HEK293 (cell line): ENCODE measurements around the gene PDE8B.

Source experiments
- CTCF ChIA-PET: fragments of 350-600 bp; formaldehyde crosslinking; extraction: SDS; loops from one replicate; lab custom pipeline; 2021; ENCODE audit warnings: antibody characterized with exemption; lab: Yijun Ruan, JAX
- POLR2A ChIA-PET: fragments of 300-600 bp; formaldehyde crosslinking; extraction: SDS; loops from one replicate; lab custom pipeline; 2020; ENCODE audit warnings: antibody characterized with exemption, inconsistent platforms; lab: Yijun Ruan, JAX
- H3K27ac ChIP-seq: fragments of 200-500 bp; sonication (Bioruptor generic); 2 replicates; pipeline ENCODE4 v1.5.1; 2014; ENCODE audit warnings: low read depth, low read length, control low read depth, inconsistent platforms; ENCODE audit errors: extremely low read depth
- H3K36me3 ChIP-seq, 2 experiments: fragments of 200-500 bp in 1 of 2; sonication (Bioruptor generic) in 1 of 2; 1 replicate in 1 of 2; 2 replicates in 1 of 2; pipeline ENCODE4 v1.5.1; 2014 to 2017; ENCODE audit warnings: inconsistent platforms in 2 of 2, low read length in 2 of 2; ENCODE audit not compliant: control insufficient read depth in 2 of 2, insufficient read depth in 1 of 2
- H3K4me1 ChIP-seq: fragments of 200-500 bp; sonication (Bioruptor generic); 2 replicates; pipeline ENCODE4 v1.5.1; 2014; ENCODE audit warnings: mild to moderate bottlenecking, low read length, inconsistent platforms; ENCODE audit not compliant: control insufficient read depth, insufficient read depth
- H3K4me3 ChIP-seq: 2 replicates; pipeline ENCODE4 v1.5.1; 2011; ENCODE audit warnings: low read depth, mild to moderate bottlenecking, control low read depth, low read length, moderate library complexity
- H3K9me3 ChIP-seq: fragments of 200-500 bp; sonication (Bioruptor generic); 2 replicates; pipeline ENCODE4 v1.5.1; 2014; ENCODE audit warnings: low read depth, low read length, inconsistent platforms; ENCODE audit not compliant: control insufficient read depth, insufficient read depth
- GLI2 ChIP-seq: fragments of 450-650 bp; formaldehyde crosslinking; IDR thresholded peaks from 2 replicates; pipeline ENCODE4; 2017; ENCODE audit warnings: missing biosample characterization, missing genetic modification characterization, low read depth, borderline replicate concordance
- ZBTB20 ChIP-seq: fragments of 450-650 bp; formaldehyde crosslinking; IDR thresholded peaks from 2 replicates; pipeline ENCODE4 v1.5.1; 2016; ENCODE audit warnings: missing biosample characterization, missing genetic modification characterization
- ZFP3 ChIP-seq: fragments of 450-650 bp; formaldehyde crosslinking; IDR thresholded peaks from 2 replicates; pipeline ENCODE4 v1.5.1; 2016; ENCODE audit warnings: low read depth, missing biosample characterization, missing genetic modification characterization
- ZNF148 ChIP-seq: fragments of 450-650 bp; formaldehyde crosslinking; IDR thresholded peaks from 2 replicates; pipeline ENCODE4 v1.5.0; 2017; ENCODE audit warnings: missing biosample characterization, missing genetic modification characterization, borderline replicate concordance
- ZNF214 ChIP-seq: fragments of 450-650 bp; formaldehyde crosslinking; IDR thresholded peaks from 2 replicates; pipeline ENCODE4 v1.5.1; 2017; ENCODE audit warnings: missing biosample characterization, mild to moderate bottlenecking, missing genetic modification characterization, borderline replicate concordance
- ZNF362 ChIP-seq: fragments of 450-650 bp; formaldehyde crosslinking; IDR thresholded peaks from 2 replicates; pipeline ENCODE4 v1.5.1; 2016; ENCODE audit warnings: missing biosample characterization, missing genetic modification characterization
- ZNF530 ChIP-seq: fragments of 450-650 bp; formaldehyde crosslinking; IDR thresholded peaks from 2 replicates; pipeline ENCODE4 v1.5.1; 2016; ENCODE audit warnings: low read depth, missing biosample characterization, missing genetic modification characterization
- ZNF658 ChIP-seq: fragments of 450-650 bp; formaldehyde crosslinking; IDR thresholded peaks from 2 replicates; pipeline ENCODE4; 2016; ENCODE audit warnings: missing biosample characterization, missing genetic modification characterization
- ZNF664 ChIP-seq: fragments of 450-650 bp; formaldehyde crosslinking; IDR thresholded peaks from 2 replicates; pipeline ENCODE4 v1.5.1; 2016; ENCODE audit warnings: missing biosample characterization, missing genetic modification characterization
- ZNF791 ChIP-seq: fragments of 450-650 bp; formaldehyde crosslinking; IDR thresholded peaks from 2 replicates; pipeline ENCODE4 v1.5.1; 2016; ENCODE audit warnings: missing biosample characterization, missing genetic modification characterization
- TF ChIP-seq, protein P1 (sequence below): fragments of 450-650 bp; formaldehyde crosslinking; IDR thresholded peaks from 2 replicates; pipeline ENCODE4 v1.5.1; 2017; ENCODE audit warnings: missing biosample characterization, missing genetic modification characterization
- TF ChIP-seq, protein P2 (sequence below): fragments of 450-650 bp; formaldehyde crosslinking; IDR thresholded peaks from 2 replicates; pipeline ENCODE4 v1.5.1; 2016; ENCODE audit warnings: missing biosample characterization, missing genetic modification characterization
- TF ChIP-seq, protein P3 (sequence below): fragments of 450-650 bp; formaldehyde crosslinking; IDR thresholded peaks from 2 replicates; pipeline ENCODE4 v1.5.1; 2016; ENCODE audit warnings: missing biosample characterization, missing genetic modification characterization
- TF ChIP-seq, protein P4 (sequence below): fragments of 450-650 bp; IDR thresholded peaks from 2 replicates; pipeline ENCODE4 v1.5.1; 2018; ENCODE audit warnings: missing biosample characterization, mild to moderate bottlenecking, missing genetic modification characterization
- TF ChIP-seq, protein P5 (sequence below): fragments of 450-650 bp; formaldehyde crosslinking; IDR thresholded peaks from 2 replicates; pipeline ENCODE4 v1.5.1; 2016; ENCODE audit warnings: missing biosample characterization, missing genetic modification characterization, borderline replicate concordance
- TF ChIP-seq, protein P6 (sequence below): fragments of 450-650 bp; formaldehyde crosslinking; IDR thresholded peaks from 2 replicates; pipeline ENCODE4 v1.5.1; 2016; ENCODE audit warnings: missing biosample characterization, missing genetic modification characterization

The PDE8B gene

DNA sequence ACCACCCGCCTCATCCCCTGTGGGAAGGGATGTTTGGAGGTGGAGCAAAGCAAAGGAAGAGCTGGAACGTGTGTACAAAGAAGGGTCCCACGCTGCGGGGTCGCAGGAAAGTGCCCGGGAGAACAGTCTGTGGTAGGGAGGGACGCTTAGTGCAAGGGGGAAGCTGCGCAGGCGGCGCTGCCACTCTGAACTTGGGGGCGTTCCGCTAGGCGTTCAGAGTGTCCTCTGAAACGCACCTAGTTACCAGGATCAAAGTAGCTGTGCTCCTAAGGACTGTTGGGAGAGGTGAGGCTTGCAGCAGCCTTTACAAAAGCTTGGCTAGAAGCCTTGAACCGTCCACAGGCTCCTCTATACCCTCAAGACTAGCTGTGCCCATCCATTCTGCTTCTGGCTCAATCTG is 29.3 kb upstream of the PDE8B start:
- Histone ChIP-seq H3K9me3 (no peaks in the 10 kb centered on the region), H3K4me3 (no peak overlapping the region)
- no peak for TF ChIP-seq ZNF658 (tag by site-specific recombination)
- TF ChIP-seq ZNF664 (tag by site-specific recombination), result no peak
- no peak for TF ChIP-seq ZFP3 (tag by site-specific recombination)
- no peak for TF ChIP-seq GLI2 (tag by site-specific recombination)
- TF ChIP-seq, protein P1, sequence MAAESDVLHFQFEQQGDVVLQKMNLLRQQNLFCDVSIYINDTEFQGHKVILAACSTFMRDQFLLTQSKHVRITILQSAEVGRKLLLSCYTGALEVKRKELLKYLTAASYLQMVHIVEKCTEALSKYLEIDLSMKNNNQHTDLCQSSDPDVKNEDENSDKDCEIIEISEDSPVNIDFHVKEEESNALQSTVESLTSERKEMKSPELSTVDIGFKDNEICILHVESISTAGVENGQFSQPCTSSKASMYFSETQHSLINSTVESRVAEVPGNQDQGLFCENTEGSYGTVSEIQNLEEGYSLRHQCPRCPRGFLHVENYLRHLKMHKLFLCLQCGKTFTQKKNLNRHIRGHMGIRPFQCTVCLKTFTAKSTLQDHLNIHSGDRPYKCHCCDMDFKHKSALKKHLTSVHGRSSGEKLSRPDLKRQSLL, result no peak
- TF ChIP-seq, protein P2, sequence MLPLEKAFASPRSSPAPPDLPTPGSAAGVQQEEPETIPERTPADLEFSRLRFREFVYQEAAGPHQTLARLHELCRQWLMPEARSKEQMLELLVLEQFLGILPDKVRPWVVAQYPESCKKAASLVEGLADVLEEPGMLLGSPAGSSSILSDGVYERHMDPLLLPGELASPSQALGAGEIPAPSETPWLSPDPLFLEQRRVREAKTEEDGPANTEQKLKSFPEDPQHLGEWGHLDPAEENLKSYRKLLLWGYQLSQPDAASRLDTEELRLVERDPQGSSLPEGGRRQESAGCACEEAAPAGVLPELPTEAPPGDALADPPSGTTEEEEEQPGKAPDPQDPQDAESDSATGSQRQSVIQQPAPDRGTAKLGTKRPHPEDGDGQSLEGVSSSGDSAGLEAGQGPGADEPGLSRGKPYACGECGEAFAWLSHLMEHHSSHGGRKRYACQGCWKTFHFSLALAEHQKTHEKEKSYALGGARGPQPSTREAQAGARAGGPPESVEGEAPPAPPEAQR (tag by site-specific recombination), result no peak
- TF ChIP-seq ZNF791 (tag by site-specific recombination), result no peak
- TF ChIP-seq, protein P3, sequence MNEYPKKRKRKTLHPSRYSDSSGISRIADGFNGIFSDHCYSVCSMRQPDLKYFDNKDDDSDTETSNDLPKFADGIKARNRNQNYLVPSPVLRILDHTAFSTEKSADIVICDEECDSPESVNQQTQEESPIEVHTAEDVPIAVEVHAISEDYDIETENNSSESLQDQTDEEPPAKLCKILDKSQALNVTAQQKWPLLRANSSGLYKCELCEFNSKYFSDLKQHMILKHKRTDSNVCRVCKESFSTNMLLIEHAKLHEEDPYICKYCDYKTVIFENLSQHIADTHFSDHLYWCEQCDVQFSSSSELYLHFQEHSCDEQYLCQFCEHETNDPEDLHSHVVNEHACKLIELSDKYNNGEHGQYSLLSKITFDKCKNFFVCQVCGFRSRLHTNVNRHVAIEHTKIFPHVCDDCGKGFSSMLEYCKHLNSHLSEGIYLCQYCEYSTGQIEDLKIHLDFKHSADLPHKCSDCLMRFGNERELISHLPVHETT (tag by site-specific recombination), result no peak
- no peak for TF ChIP-seq ZNF530 (tag by site-specific recombination)
- TF ChIP-seq, protein P4, sequence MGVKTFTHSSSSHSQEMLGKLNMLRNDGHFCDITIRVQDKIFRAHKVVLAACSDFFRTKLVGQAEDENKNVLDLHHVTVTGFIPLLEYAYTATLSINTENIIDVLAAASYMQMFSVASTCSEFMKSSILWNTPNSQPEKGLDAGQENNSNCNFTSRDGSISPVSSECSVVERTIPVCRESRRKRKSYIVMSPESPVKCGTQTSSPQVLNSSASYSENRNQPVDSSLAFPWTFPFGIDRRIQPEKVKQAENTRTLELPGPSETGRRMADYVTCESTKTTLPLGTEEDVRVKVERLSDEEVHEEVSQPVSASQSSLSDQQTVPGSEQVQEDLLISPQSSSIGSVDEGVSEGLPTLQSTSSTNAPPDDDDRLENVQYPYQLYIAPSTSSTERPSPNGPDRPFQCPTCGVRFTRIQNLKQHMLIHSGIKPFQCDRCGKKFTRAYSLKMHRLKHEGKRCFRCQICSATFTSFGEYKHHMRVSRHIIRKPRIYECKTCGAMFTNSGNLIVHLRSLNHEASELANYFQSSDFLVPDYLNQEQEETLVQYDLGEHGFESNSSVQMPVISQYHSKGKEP, result no peak
- no peak for TF ChIP-seq ZNF362
- TF ChIP-seq, protein P5, sequence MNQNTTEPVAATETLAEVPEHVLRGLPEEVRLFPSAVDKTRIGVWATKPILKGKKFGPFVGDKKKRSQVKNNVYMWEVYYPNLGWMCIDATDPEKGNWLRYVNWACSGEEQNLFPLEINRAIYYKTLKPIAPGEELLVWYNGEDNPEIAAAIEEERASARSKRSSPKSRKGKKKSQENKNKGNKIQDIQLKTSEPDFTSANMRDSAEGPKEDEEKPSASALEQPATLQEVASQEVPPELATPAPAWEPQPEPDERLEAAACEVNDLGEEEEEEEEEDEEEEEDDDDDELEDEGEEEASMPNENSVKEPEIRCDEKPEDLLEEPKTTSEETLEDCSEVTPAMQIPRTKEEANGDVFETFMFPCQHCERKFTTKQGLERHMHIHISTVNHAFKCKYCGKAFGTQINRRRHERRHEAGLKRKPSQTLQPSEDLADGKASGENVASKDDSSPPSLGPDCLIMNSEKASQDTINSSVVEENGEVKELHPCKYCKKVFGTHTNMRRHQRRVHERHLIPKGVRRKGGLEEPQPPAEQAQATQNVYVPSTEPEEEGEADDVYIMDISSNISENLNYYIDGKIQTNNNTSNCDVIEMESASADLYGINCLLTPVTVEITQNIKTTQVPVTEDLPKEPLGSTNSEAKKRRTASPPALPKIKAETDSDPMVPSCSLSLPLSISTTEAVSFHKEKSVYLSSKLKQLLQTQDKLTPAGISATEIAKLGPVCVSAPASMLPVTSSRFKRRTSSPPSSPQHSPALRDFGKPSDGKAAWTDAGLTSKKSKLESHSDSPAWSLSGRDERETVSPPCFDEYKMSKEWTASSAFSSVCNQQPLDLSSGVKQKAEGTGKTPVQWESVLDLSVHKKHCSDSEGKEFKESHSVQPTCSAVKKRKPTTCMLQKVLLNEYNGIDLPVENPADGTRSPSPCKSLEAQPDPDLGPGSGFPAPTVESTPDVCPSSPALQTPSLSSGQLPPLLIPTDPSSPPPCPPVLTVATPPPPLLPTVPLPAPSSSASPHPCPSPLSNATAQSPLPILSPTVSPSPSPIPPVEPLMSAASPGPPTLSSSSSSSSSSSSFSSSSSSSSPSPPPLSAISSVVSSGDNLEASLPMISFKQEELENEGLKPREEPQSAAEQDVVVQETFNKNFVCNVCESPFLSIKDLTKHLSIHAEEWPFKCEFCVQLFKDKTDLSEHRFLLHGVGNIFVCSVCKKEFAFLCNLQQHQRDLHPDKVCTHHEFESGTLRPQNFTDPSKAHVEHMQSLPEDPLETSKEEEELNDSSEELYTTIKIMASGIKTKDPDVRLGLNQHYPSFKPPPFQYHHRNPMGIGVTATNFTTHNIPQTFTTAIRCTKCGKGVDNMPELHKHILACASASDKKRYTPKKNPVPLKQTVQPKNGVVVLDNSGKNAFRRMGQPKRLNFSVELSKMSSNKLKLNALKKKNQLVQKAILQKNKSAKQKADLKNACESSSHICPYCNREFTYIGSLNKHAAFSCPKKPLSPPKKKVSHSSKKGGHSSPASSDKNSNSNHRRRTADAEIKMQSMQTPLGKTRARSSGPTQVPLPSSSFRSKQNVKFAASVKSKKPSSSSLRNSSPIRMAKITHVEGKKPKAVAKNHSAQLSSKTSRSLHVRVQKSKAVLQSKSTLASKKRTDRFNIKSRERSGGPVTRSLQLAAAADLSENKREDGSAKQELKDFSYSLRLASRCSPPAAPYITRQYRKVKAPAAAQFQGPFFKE (tag by site-specific recombination), result no peak
- TF ChIP-seq ZNF214 (tag by site-specific recombination), result no peak
- no peak for TF ChIP-seq ZBTB20 (tag by site-specific recombination)
- TF ChIP-seq, protein P6, sequence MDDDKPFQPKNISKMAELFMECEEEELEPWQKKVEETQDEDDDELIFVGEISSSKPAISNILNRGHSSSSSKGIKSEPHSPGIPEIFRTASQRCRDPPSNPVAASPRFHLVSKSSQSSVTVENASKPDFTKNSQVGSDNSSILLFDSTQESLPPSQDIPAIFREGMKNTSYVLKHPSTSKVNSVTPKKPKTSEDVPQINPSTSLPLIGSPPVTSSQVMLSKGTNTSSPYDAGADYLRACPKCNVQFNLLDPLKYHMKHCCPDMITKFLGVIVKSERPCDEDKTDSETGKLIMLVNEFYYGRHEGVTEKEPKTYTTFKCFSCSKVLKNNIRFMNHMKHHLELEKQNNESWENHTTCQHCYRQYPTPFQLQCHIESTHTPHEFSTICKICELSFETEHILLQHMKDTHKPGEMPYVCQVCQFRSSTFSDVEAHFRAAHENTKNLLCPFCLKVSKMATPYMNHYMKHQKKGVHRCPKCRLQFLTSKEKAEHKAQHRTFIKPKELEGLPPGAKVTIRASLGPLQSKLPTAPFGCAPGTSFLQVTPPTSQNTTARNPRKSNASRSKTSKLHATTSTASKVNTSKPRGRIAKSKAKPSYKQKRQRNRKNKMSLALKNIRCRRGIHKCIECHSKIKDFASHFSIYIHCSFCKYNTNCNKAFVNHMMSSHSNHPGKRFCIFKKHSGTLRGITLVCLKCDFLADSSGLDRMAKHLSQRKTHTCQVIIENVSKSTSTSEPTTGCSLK (tag by site-specific recombination), result no peak
- no peak for TF ChIP-seq ZNF148 (tag by site-specific recombination)
- TF ChIP-seq, all 188 proteins: peak for 0
- Histone ChIP-seq H3K36me3 (no peaks in the 10 kb centered on the region), H3K27ac (no peak overlapping the region), H3K4me1 (0 out of 2 replicates have a peak, but pooled peaks cover 3% of the 10 kb centered on the region)
- ChIA-PET POLR2A (no interaction called here), CTCF (interaction anchor here (0.6 to 0.8 kb wide), 3 partner anchors 312 to 598 kb away, joined by 3 read pairs; no protein-coding TSS in a partner anchor)
